ENCODE results near the gene C2orf49.
A peak's percentile ranks its signal among the peaks of the same experiment; 100 is the strongest.

Gene C2orf49

GRCh38 chr2:105339414-105339813 lies 2.1 kb downstream of the C2orf49 start:
- Histone ChIP-seq H3K79me2 (ENCODE audit: insufficient read depth, low read length) (peaks cover 54% of the 10 kb centered on the region), H3K4me2 (ENCODE audit: insufficient read depth, low read length) (peak overlapping the region; percentile 83; the same call in 1 of the 2 replicates)
- no peak for DNase-seq

GRCh38 chr2:105344704-105345345 lies 7.5 kb downstream of the C2orf49 start:
- ATAC-seq (ENCODE audit: insufficient read depth, low read depth) = peak; percentile 74
- no peak overlapping the region for H3K27ac ChIP-seq (ENCODE audit: low read length)
- no peaks in the 10 kb centered on the region for H3K27me3 ChIP-seq (ENCODE audit: insufficient read depth, low read length, poor library complexity)

More at GRCh38 chr2:105339414-105339813, 2.1 kb downstream of the C2orf49 start:
- TF ChIP-seq EZH2 (IDR thresholded peaks at IDR 0.05; ENCODE audit: borderline replicate concordance, low read depth, low read length, severe bottlenecking) (no peak), CTCF (IDR thresholded peaks at IDR 0.05; ENCODE audit: borderline replicate concordance, extremely low read depth, low read length, poor library complexity, severe bottlenecking) (no peak)
- Histone ChIP-seq H3K9me3 (ENCODE audit: insufficient read depth, low read length, severe bottlenecking) (no peaks in the 10 kb centered on the region), H4K20me1 (ENCODE audit: insufficient read depth, low read length) (peaks cover 13% of the 10 kb centered on the region; the same call in 1 of the 2 replicates), H3K4me3 (ENCODE audit: low read depth in 1 of 2, low read length in 2 of 2) (no peak overlapping the region; a peak in 1 of 4 replicates), H3K9ac (ENCODE audit: low read depth, low read length) (no peak overlapping the region), H3K4me1 (ENCODE audit: insufficient read depth, low read length) (peaks cover 36% of the 10 kb centered on the region), H3K27me3 (ENCODE audit: insufficient read depth, low read length, poor library complexity) (no peaks in the 10 kb centered on the region), H3K36me3 (ENCODE audit: insufficient read depth, low read length) (peaks cover 48% of the 10 kb centered on the region), H2AFZ (ENCODE audit: low read depth, low read length) (no peak overlapping the region), H3K27ac (ENCODE audit: low read length) (no peak overlapping the region)
- no peak for ATAC-seq (ENCODE audit: insufficient read depth, low read depth)

GRCh38 chr2:105357122-105357521 lies 19.8 kb downstream of the C2orf49 start:
- DNase-seq (no peak), ATAC-seq (ENCODE audit: insufficient read depth, low read depth) (no peak)
- Histone ChIP-seq H3K36me3 (ENCODE audit: insufficient read depth, low read length) (peaks cover 43% of the 10 kb centered on the region), H3K27me3 (ENCODE audit: insufficient read depth, low read length, poor library complexity) (no peaks in the 10 kb centered on the region), H3K9me3 (ENCODE audit: insufficient read depth, low read length, severe bottlenecking) (peaks cover 3% of the 10 kb centered on the region), H3K4me2 (ENCODE audit: insufficient read depth, low read length) (no peak overlapping the region), H3K9ac (ENCODE audit: low read depth, low read length) (no peak overlapping the region), H3K27ac (ENCODE audit: low read length) (no peak overlapping the region), H3K4me3 (ENCODE audit: low read depth in 1 of 2, low read length in 2 of 2) (no peak overlapping the region), H2AFZ (ENCODE audit: low read depth, low read length) (no peak overlapping the region), H3K4me1 (ENCODE audit: insufficient read depth, low read length) (peaks cover 13% of the 10 kb centered on the region), H3K79me2 (ENCODE audit: insufficient read depth, low read length) (no peaks in the 10 kb centered on the region), H4K20me1 (ENCODE audit: insufficient read depth, low read length) (no peaks in the 10 kb centered on the region)
- no peak for TF ChIP-seq EZH2 (IDR thresholded peaks at IDR 0.05; ENCODE audit: borderline replicate concordance, low read depth, low read length, severe bottlenecking)
- TF ChIP-seq CTCF (IDR thresholded peaks at IDR 0.05; ENCODE audit: borderline replicate concordance, extremely low read depth, low read length, poor library complexity, severe bottlenecking) = no peak

More at GRCh38 chr2:105344704-105345345, 7.5 kb downstream of the C2orf49 start:
- peaks cover 5% of the 10 kb centered on the region; the same call in 1 of the 2 replicates for H3K4me1 ChIP-seq (ENCODE audit: insufficient read depth, low read length)
- H3K36me3 ChIP-seq (ENCODE audit: insufficient read depth, low read length) = peaks cover 88% of the 10 kb centered on the region
- no peak overlapping the region for H3K4me2 ChIP-seq (ENCODE audit: insufficient read depth, low read length)
- no peak overlapping the region for H3K9ac ChIP-seq (ENCODE audit: low read depth, low read length)
- H3K9me3 ChIP-seq (ENCODE audit: insufficient read depth, low read length, severe bottlenecking) = no peaks in the 10 kb centered on the region
- H2AFZ ChIP-seq (ENCODE audit: low read depth, low read length) = no peak overlapping the region
- no peak overlapping the region for H3K4me3 ChIP-seq (ENCODE audit: low read depth in 1 of 2, low read length in 2 of 2)
- peaks cover 19% of the 10 kb centered on the region for H3K79me2 ChIP-seq (ENCODE audit: insufficient read depth, low read length)
- TF ChIP-seq EZH2 (IDR thresholded peaks at IDR 0.05; ENCODE audit: borderline replicate concordance, low read depth, low read length, severe bottlenecking) (no peak), CTCF (IDR thresholded peaks at IDR 0.05; ENCODE audit: borderline replicate concordance, extremely low read depth, low read length, poor library complexity, severe bottlenecking) (peak; percentile 56)
- peaks cover 9% of the 10 kb centered on the region; the same call in 1 of the 2 replicates for H4K20me1 ChIP-seq (ENCODE audit: insufficient read depth, low read length)
- DNase-seq = no peak

Measured in DND-41 (cell line).